Right lung (tissue), 5 donors: Measurements from ENCODE around the gene PFKFB2. TPM values are rescaled to one million over a fixed set of nuclear protein-coding genes. Genes with fewer than 3 reads are reported as not detected.

Source experiments
- polyA plus RNA-seq, 5 donors: library from polyadenylated mRNA; unstranded; fragments of 120-200 nt; gene quantifications; one replicate each; pipeline versions ENCODE4 v1.2.1 to v1.2.3, GENCODE V29; 2013; ENCODE audit warnings: inconsistent platforms in 1 of 5, low replicate concordance in 1 of 5; ENCODE audit not compliant: insufficient read length in 5 of 5, insufficient read depth in 1 of 5

PFKFB2 gene
- polyA plus RNA-seq, 5 donors = 12.6 to 18.4 (median 14.6) TPM

Other genes with a start within 250 kb of the PFKFB2 start
- gene IL20, start 187.7 kb upstream of the PFKFB2 start, polyA plus RNA-seq = not detected
- under 1 TPM; 0.22 to 0.64 (median 0.29) TPM for gene IL24, start 155.8 kb upstream of the PFKFB2 start, polyA plus RNA-seq
- 1 to 10 TPM; 2.3 to 4.2 (median 2.5) TPM for gene FCMR, start 131.3 kb upstream of the PFKFB2 start, polyA plus RNA-seq
- gene PIGR, start 106.8 kb upstream of the PFKFB2 start, polyA plus RNA-seq = under 1 TPM; 0.09 to 0.26 (median 0.13) TPM
- under 1 TPM in 3 of 5 donors, not detected in 2; 0.09 to 0.10 (median 0.09) TPM for gene FCAMR, start 82.8 kb upstream of the PFKFB2 start, polyA plus RNA-seq
- gene C1orf116, start 20.5 kb upstream of the PFKFB2 start, polyA plus RNA-seq = 10 to 100 TPM; 29.2 to 62.5 (median 36.6) TPM
- 10 to 100 TPM in 4 of 5 donors, 1 to 10 TPM in 1; 9.6 to 17.9 (median 14.0) TPM for gene YOD1, start 2.1 kb upstream of the PFKFB2 start, polyA plus RNA-seq
- under 1 TPM; 0.46 to 0.86 (median 0.64) TPM for gene C4BPB, start 35.6 kb downstream of the PFKFB2 start, polyA plus RNA-seq
- 1 to 10 TPM in 1 of 5 donors, under 1 TPM in 4; 0.24 to 6.1 (median 0.42) TPM for gene C4BPA, start 51.0 kb downstream of the PFKFB2 start, polyA plus RNA-seq